HG03159 (cell line): ENCODE measurements around the gene TMEM238L.

Experiments
- ATAC-seq: cut with Tn5 transposase; IDR thresholded peaks from one replicate; pipeline ENCODE4 v1.9.1; 2021; ENCODE audit warnings: mild to moderate bottlenecking, moderate library complexity; ENCODE audit not compliant: unreplicated experiment

Gene TMEM238L

GRCh38 chr17:10775740-10776356 is 28.1 kb downstream of the TMEM238L start:
- ATAC-seq: no peak

- ATAC-seq: no peak
Observed at GRCh38 chr17:10775058-10775457, 28.8 kb downstream of the TMEM238L start.

- no peak for ATAC-seq
Observed at GRCh38 chr17:10773391-10773790, 30.5 kb downstream of the TMEM238L start.

GRCh38 chr17:10772425-10773380 is 31.2 kb downstream of the TMEM238L start:
- ATAC-seq: no peak

- no peak for ATAC-seq
Observed at GRCh38 chr17:10771148-10771547, 32.8 kb downstream of the TMEM238L start.

- no peak for ATAC-seq
Observed at GRCh38 chr17:10769840-10770239, 34.1 kb downstream of the TMEM238L start.

- no peak for ATAC-seq
Observed at GRCh38 chr17:10768750-10769251, 35.1 kb downstream of the TMEM238L start.

GRCh38 chr17:10767232-10767631 is 36.7 kb downstream of the TMEM238L start:
- ATAC-seq: no peak

GRCh38 chr17:10762037-10762436 is 41.9 kb downstream of the TMEM238L start:
- ATAC-seq: no peak

- ATAC-seq: no peak
Observed at GRCh38 chr17:10761281-10761680, 42.6 kb downstream of the TMEM238L start.

GRCh38 chr17:10758062-10758461 is 45.8 kb downstream of the TMEM238L start:
- no peak for ATAC-seq

GRCh38 chr17:10757647-10758046 is 46.3 kb downstream of the TMEM238L start:
- no peak for ATAC-seq

- ATAC-seq: no peak
Observed at GRCh38 chr17:10757067-10757466, 46.8 kb downstream of the TMEM238L start.

- ATAC-seq: no peak
Observed at GRCh38 chr17:10756619-10757018, 47.3 kb downstream of the TMEM238L start.

GRCh38 chr17:10756185-10756584 is 47.7 kb downstream of the TMEM238L start:
- no peak for ATAC-seq

GRCh38 chr17:10755592-10756127 is 48.2 kb downstream of the TMEM238L start:
- ATAC-seq: no peak

- no peak for ATAC-seq
Observed at GRCh38 chr17:10754861-10755591, 48.9 kb downstream of the TMEM238L start.

- no peak for ATAC-seq
Observed at GRCh38 chr17:10754109-10754508, 49.8 kb downstream of the TMEM238L start.

- no peak for ATAC-seq
Observed at GRCh38 chr17:10752696-10753095, 51.2 kb downstream of the TMEM238L start.

GRCh38 chr17:10751563-10751962 is 52.3 kb downstream of the TMEM238L start:
- no peak for ATAC-seq

- no peak for ATAC-seq
Observed at GRCh38 chr17:10750210-10750609, 53.7 kb downstream of the TMEM238L start.
